Panc1 (cell line): ENCODE measurements around the gene NHSL1. TPM values are rescaled to one million over a fixed set of nuclear protein-coding genes. Genes with fewer than 3 reads are reported as not detected.

Source experiments
- ATAC-seq: fragments of 200-7000 bp; cut with Tn5 transposase; 2 replicates; pipeline ENCODE4 v1.9.1; 2020; ENCODE audit warnings: mild to moderate bottlenecking, moderate library complexity
- BruUV-seq: library from RNA; stranded (reverse); fragments of 400-500 nt; replicated peaks from 2 replicates; lab custom pipeline; 2021; lab: Mats Ljungman, UMichigan
- CTCF ChIA-PET: fragments of 300-600 bp; sonication (Branson Sonifier 250); formaldehyde crosslinking; loops from one replicate; lab custom pipeline; 2022; ENCODE audit warnings: antibody characterized with exemption; lab: Charles Lee
- POLR2A ChIA-PET: fragments of 300-600 bp; sonication (Branson Sonifier 250); formaldehyde crosslinking; loops from one replicate; lab custom pipeline; 2022; ENCODE audit warnings: antibody characterized with exemption; lab: Charles Lee
- DNase-seq: peaks from one replicate; pipeline ENCODE4 v3.0.0-alpha.2; 2010; ENCODE audit warnings: low read depth, low spot score
- H3K27ac ChIP-seq: 2 replicates; pipeline ENCODE4 v1.5.1; 2011; ENCODE audit warnings: mild to moderate bottlenecking, low read length, inconsistent platforms
- H3K27me3 ChIP-seq: fragments of 200-500 bp; sonication (Bioruptor generic); 2 replicates; pipeline ENCODE4 v1.6.0; 2014; ENCODE audit warnings: low read length, inconsistent platforms; ENCODE audit not compliant: control insufficient read depth, insufficient read depth
- H3K36me3 ChIP-seq: fragments of 200-500 bp; sonication (Bioruptor generic); 2 replicates; pipeline ENCODE4 v1.5.1; 2014; ENCODE audit warnings: inconsistent platforms, mild to moderate bottlenecking, low read length, moderate library complexity; ENCODE audit not compliant: control insufficient read depth, insufficient read depth
- H3K4me1 ChIP-seq: 2 replicates; pipeline ENCODE4 v1.5.1; 2011; ENCODE audit warnings: inconsistent platforms, mild to moderate bottlenecking, low read length, moderate library complexity; ENCODE audit not compliant: control insufficient read depth, insufficient read depth
- H3K4me3 ChIP-seq, 2 experiments: 2 replicates each; pipeline ENCODE4 v1.5.1; 2011 to 2012; ENCODE audit warnings: low read depth in 2 of 2, low read length in 2 of 2, mild to moderate bottlenecking in 2 of 2, inconsistent platforms in 1 of 2, moderate library complexity in 1 of 2
- H3K9me3 ChIP-seq: fragments of 200-500 bp; sonication (Bioruptor generic); 2 replicates; pipeline ENCODE4 v1.5.1; 2014; ENCODE audit warnings: low read depth, mild to moderate bottlenecking, inconsistent platforms, low read length, moderate library complexity; ENCODE audit not compliant: control insufficient read depth, insufficient read depth
- CTCF ChIP-seq: fragments of 450-650 bp; IDR thresholded peaks from 2 replicates; pipeline ENCODE4 v1.5.1; 2017; ENCODE audit warnings: mild to moderate bottlenecking
- POLR2AphosphoS5 ChIP-seq: IDR thresholded peaks from 2 replicates; pipeline ENCODE4 v1.6.1; 2012; ENCODE audit warnings: mild to moderate bottlenecking, low read depth, low read length, moderate library complexity
- REST ChIP-seq, 2 experiments: IDR thresholded peaks; 2 replicates each; pipeline ENCODE4 v1.6.1; 2011 to 2012; ENCODE audit warnings: low read depth in 2 of 2, control low read depth in 1 of 2, low read length in 1 of 2, mild to moderate bottlenecking in 1 of 2, moderate library complexity in 1 of 2; ENCODE audit not compliant: insufficient read depth in 1 of 2
- SIN3A ChIP-seq: IDR thresholded peaks from 2 replicates; pipeline ENCODE4 v1.6.1; 2012; ENCODE audit warnings: low read depth, mild to moderate bottlenecking, low read length, moderate library complexity, borderline replicate concordance; ENCODE audit not compliant: insufficient read depth
- TCF7L2 ChIP-seq: IDR thresholded peaks from 2 replicates; pipeline ENCODE4 v1.6.1; 2011; ENCODE audit warnings: mild to moderate bottlenecking, low read depth, low read length, inconsistent platforms
- in situ Hi-C: cut with HindIII; loops from 2 replicates; pipeline ENCODE4 v1.10.0; 2016; ENCODE audit warnings: low sequenced_read_pairs, low pct_unique_long_range_greater_than_20kb
- intact Hi-C: fragments of 100-400 bp; cut with micrococcal nuclease; formaldehyde crosslinking; loops from one replicate; pipeline ENCODE4 v1.10.0; 2022; ENCODE audit not compliant: unreplicated experiment
- total RNA-seq: library from RNA; stranded (reverse); gene quantifications from one replicate; pipeline ENCODE4 v1.2.1, GENCODE V29; 2021; ENCODE audit not compliant: unreplicated experiment

The NHSL1 gene
- total RNA-seq, 1 experiment from 2014 or later = 20.6 TPM

- CTCF ChIA-PET = no interaction called here
- H3K4me1 ChIP-seq = peaks cover 11% of the 10 kb centered on the region
- POLR2A ChIA-PET = no interaction called here
- TF ChIP-seq SIN3A (no peak), CTCF (no peak), TCF7L2 (no peak), POLR2AphosphoS5 (no peak), REST (IDR thresholded peaks at IDR 0.05; ENCODE audit: insufficient read depth in 1 of 2, low read depth in 2 of 2, low read length in 1 of 2) (no peak)
- no peak overlapping the region for H3K27ac ChIP-seq
- ATAC-seq (no peak), DNase-seq (no peak)
- H3K4me3 ChIP-seq = no peak overlapping the region
- no peaks in the 10 kb centered on the region for H3K27me3 ChIP-seq
- BruUV-seq = no TSS peak
- no peaks in the 10 kb centered on the region for H3K36me3 ChIP-seq
- no peaks in the 10 kb centered on the region for H3K9me3 ChIP-seq
- in situ Hi-C loops (no loop called here), intact Hi-C loops (no loop called here)
Measured at GRCh38 chr6:138541823-138542481, 42.7 kb upstream of the NHSL1 start.

GRCh38 chr6:138540468-138540867, 41.2 kb upstream of the NHSL1 start:
- in situ Hi-C loops (no loop called here), intact Hi-C loops (no loop called here)
- TF ChIP-seq SIN3A = no peak
- no peak for TF ChIP-seq POLR2AphosphoS5
- no peak for TF ChIP-seq TCF7L2
- TF ChIP-seq REST (IDR thresholded peaks at IDR 0.05; ENCODE audit: insufficient read depth in 1 of 2, low read depth in 2 of 2, low read length in 1 of 2) = no peak
- TF ChIP-seq CTCF = no peak
- H3K4me3 ChIP-seq = no peak overlapping the region
- peaks cover 11% of the 10 kb centered on the region for H3K4me1 ChIP-seq
- no peaks in the 10 kb centered on the region for H3K9me3 ChIP-seq
- ATAC-seq = no peak
- BruUV-seq = no TSS peak
- DNase-seq = no peak
- no peaks in the 10 kb centered on the region for H3K27me3 ChIP-seq
- ChIA-PET POLR2A (no interaction called here), CTCF (no interaction called here)
- H3K36me3 ChIP-seq = no peaks in the 10 kb centered on the region
- no peak overlapping the region for H3K27ac ChIP-seq
